Activated CD4-positive, CD25-positive, alpha-beta regulatory T cell treated with anti-CD3 and anti-CD28 coated beads, Interleukin-2, amount 50 U/mL, for 24 hours (primary cell): ENCODE measurements around the gene MCRIP2.
A peak's percentile ranks its signal among the peaks of the same experiment; 100 is the strongest.
"Not testable (repeated sequence)": the region's sequence is repeated elsewhere in the genome, so short reads cannot be mapped to it uniquely, and the experiment has no call there.

Experiments
- ATAC-seq, 2 donors: fragments of 150-1000 bp; cut with Tn5 transposase; one replicate each; pipeline ENCODE4 v1.10.0; 2021; ENCODE audit warnings: mild to moderate bottlenecking in 1 of 2, moderate library complexity in 1 of 2

MCRIP2 gene

GRCh38 chr16:683396-684070 lies 41.9 kb downstream of the MCRIP2 start:
- ATAC-seq, result no peak

- ATAC-seq, result peak; percentile 83 to 87
These were observed 42.6 kb downstream of the MCRIP2 start, which contains the start of gene JMJD8 for GRCh38 chr16:684071-684794. JMJD8 (minus strand) TSS chr16:684334; CDS start chr16:684319, 15 bp downstream.

- no peak for ATAC-seq
These were observed 43.5 kb downstream of the MCRIP2 start for GRCh38 chr16:684961-685696.

GRCh38 chr16:685967-686366 lies 44.3 kb downstream of the MCRIP2 start:
- ATAC-seq, result no peak

GRCh38 chr16:686459-687260 lies 45.0 kb downstream of the MCRIP2 start:
- no peak for ATAC-seq

GRCh38 chr16:687499-687898 lies 45.9 kb downstream of the MCRIP2 start:
- ATAC-seq, result no peak

GRCh38 chr16:689175-689897 lies 47.7 kb downstream of the MCRIP2 start:
- ATAC-seq, result no peak

GRCh38 chr16:691242-691641 lies 49.6 kb downstream of the MCRIP2 start:
- ATAC-seq, result not testable (repeated sequence)

- ATAC-seq, result no peak
These were observed 50.9 kb downstream of the MCRIP2 start for GRCh38 chr16:692356-693108.

GRCh38 chr16:693364-693763 lies 51.7 kb downstream of the MCRIP2 start:
- no peak for ATAC-seq

- no peak for ATAC-seq
These were observed 52.1 kb downstream of the MCRIP2 start for GRCh38 chr16:693766-694165.

GRCh38 chr16:694187-694862 lies 52.7 kb downstream of the MCRIP2 start:
- no peak for ATAC-seq

GRCh38 chr16:694863-695354 lies 53.3 kb downstream of the MCRIP2 start:
- no peak for ATAC-seq

- ATAC-seq, result peak; percentile 82 to 85
These were observed 53.9 kb downstream of the MCRIP2 start for GRCh38 chr16:695355-696089.
